Stimulated activated CD4-positive, alpha-beta T cell treated with anti-CD3 and anti-CD28 coated beads, Interleukin-1b, Interleukin-23, amount 100 ng/mL, for 24 hours (primary cell): ENCODE measurements around the gene EYA4.

Source experiments
- DNase-seq, 4 experiments: peaks; one replicate each; pipeline ENCODE4 v3.0.0-alpha.2; 2020; ENCODE audit warnings: low read depth in 4 of 4, low spot score in 1 of 4

EYA4 gene

GRCh38 chr6:133567636-133568035 lies 326.5 kb downstream of the EYA4 start:
- DNase-seq, result no peak

GRCh38 chr6:133568970-133569889 lies 328.1 kb downstream of the EYA4 start:
- no peak for DNase-seq

DNA sequence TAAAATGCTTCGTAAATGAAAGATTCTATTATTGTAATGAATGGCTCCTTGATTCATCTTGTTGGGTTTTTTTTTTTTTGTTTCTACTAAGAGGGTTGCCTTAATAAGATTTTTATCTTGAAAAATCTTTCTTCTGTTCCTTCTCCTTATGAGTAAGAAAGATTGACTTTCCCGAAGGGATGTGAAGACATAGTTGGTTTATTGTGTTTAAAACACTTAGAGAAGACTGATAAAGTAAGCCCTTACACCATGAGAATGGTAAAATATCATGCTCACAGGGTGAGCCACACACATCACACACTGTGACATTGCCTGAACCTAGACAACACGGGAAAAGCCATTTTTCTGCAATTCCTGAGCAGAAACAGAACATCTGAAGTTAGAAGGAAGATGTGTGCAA lies 330.5 kb downstream of the EYA4 start:
- DNase-seq, result no peak

DNA sequence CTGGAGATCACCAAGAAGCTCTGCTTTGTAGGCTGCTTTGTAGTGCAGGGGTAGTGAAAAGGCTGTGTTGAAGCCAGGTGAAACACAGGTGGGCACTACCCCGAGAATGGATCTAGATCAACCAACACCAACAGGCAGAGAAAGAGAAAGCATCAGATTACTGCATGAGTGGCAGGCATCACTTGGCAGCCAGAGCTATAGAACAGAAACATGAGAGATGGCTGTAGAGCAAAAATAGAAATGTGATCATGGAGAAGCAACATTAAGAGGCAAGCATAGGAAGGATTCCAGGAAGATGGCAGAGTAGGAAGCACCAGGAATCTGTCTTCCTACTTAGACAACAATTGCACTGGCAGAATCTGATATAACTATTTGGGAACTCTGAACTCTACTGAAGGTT lies 336.7 kb downstream of the EYA4 start:
- no peak for DNase-seq
